GM12872 (cell line): ENCODE measurements around the gene TSPEAR.
"Not testable (repeated sequence)": the region's sequence is repeated elsewhere in the genome, so short reads cannot be mapped to it uniquely, and the experiment has no call there.

ENCODE experiments used
- TF ChIP-seq, protein P1 (sequence below): IDR thresholded peaks from 3 replicates; pipeline ENCODE4 v1.5.1; 2011; ENCODE audit warnings: low read depth, mild to moderate bottlenecking, low read length, moderate library complexity; ENCODE audit not compliant: insufficient read depth

Gene TSPEAR

DNA sequence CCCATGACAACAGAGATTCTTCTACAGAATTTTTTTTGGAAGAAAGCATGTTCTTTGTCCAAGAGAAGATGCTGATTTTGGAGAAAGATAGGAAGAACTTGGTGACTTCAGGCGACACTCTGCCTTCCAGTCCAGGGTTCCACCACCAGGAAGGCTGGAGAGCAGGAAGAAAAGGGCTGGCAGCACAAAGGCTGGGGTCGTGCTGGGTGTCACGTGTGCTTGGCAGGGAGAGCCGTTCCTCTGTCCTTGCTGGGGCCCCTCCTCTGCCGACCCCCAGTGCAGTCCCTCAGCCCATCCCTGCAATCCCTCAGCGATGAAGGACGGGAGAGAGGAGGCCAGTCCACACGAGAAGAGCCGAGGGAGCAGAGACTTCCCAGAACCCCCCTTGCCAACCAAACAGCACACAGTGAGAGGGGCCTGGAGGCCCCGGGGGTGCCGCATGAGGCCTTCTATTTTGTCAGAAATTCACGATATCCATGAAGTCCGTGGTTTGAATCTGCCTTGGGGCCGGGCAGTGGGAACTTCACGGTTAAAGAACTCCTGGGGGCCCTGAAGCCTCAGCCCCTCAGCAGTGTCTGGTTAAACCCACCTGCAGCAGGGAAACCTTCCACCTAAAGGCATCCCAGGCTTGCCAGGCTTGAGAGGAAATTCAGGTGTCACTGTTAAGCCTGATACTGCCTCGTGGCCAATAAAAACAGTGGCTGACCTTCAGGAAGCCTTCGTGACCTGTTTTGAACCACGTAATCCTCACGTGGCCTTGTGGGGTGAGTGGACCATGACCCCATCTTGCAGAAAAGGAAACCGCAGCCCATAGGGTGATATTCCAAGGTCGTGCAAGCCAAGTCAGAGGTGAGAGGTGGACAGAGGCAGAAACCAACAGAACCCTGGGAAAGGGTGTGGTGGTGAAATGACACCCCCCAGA is 11.0 kb downstream of the TSPEAR start:
- TF ChIP-seq, protein P1, sequence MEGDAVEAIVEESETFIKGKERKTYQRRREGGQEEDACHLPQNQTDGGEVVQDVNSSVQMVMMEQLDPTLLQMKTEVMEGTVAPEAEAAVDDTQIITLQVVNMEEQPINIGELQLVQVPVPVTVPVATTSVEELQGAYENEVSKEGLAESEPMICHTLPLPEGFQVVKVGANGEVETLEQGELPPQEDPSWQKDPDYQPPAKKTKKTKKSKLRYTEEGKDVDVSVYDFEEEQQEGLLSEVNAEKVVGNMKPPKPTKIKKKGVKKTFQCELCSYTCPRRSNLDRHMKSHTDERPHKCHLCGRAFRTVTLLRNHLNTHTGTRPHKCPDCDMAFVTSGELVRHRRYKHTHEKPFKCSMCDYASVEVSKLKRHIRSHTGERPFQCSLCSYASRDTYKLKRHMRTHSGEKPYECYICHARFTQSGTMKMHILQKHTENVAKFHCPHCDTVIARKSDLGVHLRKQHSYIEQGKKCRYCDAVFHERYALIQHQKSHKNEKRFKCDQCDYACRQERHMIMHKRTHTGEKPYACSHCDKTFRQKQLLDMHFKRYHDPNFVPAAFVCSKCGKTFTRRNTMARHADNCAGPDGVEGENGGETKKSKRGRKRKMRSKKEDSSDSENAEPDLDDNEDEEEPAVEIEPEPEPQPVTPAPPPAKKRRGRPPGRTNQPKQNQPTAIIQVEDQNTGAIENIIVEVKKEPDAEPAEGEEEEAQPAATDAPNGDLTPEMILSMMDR: no peak

DNA sequence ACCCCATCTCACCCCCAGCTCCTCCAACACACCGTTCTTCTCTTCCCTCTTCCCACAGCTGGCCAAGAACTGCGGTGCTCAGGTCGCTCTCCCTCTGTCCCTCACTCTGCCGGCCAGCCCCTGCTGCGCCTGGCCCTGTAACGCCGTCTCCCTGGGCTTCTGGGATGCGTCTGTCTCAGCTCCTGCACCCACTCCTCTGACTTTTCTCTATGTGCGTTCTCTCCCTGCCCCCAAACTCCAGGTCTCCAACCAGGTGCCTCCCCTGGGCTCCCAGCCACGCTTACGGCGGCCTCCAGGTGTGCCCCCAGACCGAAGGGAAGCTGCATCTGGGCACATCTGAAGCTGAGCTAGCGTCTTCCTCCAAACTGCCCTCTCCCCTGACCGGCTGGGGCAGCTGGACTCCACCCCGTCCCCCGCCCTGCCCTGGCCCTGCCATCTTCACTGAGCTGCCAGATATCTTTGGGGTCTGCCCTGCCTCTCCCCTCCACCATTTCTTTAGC is 11.8 kb downstream of the TSPEAR start:
- TF ChIP-seq, protein P1: no peak

DNA sequence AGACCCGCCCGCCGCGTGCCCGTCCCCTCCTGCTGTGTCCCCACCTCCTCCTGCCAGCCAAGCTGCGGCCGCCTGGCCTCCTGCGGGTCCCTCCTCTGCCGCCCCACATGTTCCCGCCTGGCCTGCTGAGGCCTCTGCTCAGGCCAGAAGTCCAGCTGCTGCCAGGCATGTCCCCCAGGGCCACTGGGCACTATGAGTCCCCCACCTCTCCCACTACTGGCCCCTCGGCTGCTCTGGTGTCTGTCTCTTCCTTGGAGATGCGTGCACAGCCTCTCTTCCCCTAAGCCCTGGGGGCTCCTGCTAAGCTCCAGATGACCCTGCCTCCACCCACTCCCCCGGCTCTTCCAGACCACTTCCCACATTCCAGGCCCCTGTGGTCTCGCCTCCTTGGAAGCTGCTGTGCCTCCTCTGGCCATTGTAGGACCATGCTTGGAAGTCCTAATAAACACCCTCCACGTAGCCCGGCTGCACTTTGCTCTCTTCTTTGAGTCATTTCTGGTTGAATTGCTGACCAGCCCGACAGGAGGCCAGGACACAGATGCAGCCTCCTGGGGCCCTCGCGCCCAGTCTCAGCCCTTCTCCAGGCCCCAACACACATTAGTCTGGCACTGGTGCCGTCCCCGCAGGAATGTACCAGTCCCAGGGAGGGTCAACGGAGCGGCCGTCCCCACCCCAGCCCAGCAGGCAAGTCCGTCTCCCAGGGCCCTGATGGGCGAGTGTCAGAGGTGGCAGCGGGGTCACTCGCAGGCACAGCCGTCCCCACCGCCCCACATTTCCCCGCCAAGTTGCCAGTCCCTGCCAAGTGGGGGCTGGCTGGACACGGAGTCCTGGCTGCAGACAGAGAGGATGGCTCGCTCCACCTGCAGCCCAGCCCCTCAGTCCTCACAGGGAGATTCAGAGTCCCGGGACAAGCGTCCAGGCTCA is 13.3 kb downstream of the TSPEAR start:
- TF ChIP-seq, protein P1: no peak

DNA sequence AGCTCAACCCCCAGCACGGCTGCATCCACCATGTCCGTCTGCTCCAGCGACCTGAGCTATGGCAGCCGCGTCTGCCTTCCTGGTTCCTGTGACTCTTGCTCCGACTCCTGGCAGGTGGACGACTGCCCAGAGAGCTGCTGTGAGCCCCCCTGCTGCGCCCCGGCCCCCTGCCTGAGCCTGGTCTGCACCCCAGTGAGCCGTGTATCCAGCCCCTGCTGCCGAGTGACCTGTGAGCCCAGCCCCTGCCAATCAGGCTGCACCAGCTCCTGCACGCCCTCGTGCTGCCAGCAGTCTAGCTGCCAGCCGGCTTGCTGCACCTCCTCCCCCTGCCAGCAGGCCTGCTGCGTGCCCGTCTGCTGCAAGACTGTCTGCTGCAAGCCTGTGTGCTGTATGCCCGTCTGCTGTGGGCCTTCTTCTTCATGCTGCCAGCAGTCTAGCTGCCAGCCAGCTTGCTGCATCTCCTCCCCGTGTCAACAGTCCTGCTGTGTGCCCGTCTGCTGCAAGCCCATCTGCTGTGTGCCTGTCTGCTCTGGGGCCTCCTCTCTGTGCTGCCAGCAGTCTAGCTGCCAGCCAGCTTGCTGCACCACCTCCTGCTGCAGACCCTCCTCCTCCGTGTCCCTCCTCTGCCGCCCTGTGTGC is 14.1 kb downstream of the TSPEAR start, which contains the start of gene KRTAP10-12:
TSS of gene KRTAP10-12 (plus strand) at position 1 of the 639 bp plus-strand sequence. CDS start at position 31, 30 bp downstream.
- TF ChIP-seq, protein P1: not testable (repeated sequence)

DNA sequence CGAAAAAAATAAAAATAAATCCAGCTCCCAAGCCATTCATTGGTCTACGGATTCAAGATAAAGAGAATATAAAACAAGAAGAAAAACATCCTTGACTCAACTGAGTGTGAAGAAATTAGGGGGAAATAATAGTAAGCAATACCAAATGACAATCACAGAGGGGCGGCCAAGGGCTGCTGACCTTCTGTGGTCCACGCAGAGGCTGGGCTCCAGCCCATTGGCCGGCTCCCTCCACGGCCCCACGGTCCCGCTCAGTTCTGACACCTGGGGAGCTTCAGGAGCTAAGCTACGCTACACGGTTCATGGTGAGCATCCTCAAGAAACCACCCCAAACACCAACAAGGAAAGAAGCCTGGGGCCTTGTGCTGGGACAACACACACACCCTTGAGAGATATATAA is 14.8 kb downstream of the TSPEAR start:
- TF ChIP-seq, protein P1: no peak

DNA sequence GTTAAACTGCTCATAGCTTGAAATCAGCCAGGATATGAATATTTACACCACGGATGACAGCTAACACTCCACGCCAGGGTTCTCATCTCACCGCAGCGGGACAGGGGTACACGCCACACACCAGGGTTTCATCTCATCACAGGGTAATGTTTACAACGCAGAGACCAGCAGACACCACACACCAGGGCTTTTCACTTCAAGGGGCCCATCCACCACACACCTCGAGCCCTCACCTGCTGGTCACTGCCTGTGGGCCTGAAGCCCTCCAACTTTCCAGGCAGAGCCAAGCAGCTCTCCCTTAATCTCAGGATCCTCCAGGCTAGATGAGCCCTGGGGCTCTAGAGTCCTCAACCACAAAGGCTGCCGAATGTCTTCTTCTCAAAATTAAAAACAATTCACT is 15.7 kb downstream of the TSPEAR start:
- TF ChIP-seq, protein P1: no peak
